GM19193 (cell line): Measurements from ENCODE around the gene DAZAP1.

Source experiments
- POLR2A ChIP-seq: IDR thresholded peaks from 4 replicates; pipeline ENCODE4 v1.6.1; 2011; ENCODE audit not compliant: insufficient read depth, insufficient read length; ENCODE audit errors: extremely low read depth

DAZAP1 gene

DNA sequence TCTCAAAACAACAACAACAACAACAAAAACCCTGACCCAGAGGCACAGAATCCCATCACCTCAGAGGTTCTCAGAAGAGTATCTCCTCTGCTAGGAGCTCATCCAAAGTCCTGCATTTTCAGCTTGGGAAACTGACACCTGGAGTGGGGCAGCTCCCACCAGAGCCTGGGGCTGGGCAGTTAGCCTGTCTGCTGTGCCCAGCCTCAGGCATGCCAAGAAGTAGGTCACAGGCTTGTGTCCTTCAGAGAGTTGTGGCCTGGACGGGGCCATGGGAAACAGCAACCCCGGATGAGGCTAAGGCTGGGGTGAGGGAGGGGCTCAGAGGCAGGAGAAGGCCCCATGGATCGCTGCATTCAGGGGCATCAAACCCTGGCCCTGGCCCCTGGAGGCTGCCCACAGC is 21.6 kb upstream of the DAZAP1 start:
- no peak for TF ChIP-seq POLR2A

DNA sequence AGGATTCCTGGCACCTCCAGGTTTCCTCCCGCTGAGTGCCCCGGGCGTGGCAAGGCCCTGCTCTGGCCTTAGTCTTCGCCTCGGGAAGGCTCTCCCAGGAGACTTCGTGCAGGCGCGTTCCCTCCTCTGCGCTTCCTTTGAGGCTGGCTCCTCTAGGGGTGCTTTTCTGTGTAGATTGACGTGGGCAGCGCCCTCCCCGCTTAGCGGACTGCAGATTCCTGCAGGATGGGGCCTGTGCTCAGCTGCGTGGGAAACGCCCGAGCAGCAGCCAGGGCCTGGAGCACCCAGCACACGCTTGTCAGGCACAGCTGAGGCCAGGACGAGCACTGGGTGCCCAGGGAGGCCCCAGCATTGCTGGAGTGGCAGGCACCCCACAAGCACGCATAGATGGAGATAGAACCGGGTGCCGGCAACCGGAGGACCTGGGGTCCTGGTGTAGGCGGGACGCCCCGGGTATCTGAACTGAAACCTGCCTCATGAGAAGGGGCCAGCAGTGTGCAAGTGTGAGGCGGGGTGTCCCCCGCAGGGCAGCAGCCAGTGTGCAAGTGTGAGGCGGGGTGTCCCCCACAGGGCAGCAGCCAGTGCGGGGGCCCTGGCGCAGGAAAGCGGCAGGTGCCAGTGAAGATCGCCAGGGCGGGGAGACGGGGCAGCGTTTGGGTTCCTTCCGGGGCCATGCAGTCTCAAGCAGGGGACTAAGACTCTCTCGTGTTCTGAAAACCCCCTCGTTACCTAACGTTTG is 20.3 kb upstream of the DAZAP1 start:
- TF ChIP-seq POLR2A = no peak

DNA sequence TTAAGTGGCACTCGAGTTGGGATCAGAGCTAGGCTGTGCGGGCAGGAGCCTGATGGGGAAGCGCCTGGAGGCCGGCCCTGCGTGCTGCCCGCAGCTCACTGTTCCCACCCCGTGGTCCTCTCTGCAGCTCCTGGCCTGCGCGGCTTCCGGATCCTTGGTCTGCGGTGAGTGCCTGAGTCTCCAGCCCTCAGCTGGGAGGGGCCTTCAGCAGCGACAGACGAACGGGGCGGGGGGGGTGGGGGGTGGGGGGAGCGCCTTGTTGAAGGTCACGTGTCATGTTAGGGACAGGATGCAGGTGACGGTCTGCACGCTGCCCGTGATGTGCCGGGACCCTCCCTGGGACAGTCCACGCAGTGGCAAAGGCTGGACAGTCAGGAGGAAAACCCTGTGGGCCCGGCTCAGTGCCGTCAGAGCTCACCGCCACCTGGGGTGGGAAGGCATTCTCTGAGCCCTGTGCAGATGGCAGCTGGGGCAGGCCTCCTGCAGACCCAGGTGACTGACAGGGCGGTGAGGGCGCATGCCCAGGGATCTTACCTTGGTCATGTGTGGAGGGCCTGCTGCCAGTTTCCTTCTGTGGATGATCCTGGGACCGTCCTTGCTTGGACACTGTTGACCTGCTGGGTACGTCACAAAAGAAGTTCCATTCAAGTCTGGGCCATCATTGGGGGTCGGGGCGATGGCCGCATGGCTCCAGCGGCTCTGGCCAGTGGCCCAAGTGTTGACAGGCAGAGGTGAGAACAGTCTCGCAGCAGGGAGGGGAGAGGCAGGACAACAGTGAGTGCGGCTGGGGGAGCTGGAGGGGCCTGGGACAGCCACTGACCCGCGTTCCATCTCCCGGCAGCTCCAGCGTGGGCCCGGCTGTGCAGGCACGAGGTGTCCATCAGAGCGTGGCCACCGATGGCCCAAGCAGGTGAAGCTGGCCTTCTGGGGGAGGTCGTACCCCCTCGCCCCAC is 19.4 kb upstream of the DAZAP1 start:
- TF ChIP-seq POLR2A = no peak

DNA sequence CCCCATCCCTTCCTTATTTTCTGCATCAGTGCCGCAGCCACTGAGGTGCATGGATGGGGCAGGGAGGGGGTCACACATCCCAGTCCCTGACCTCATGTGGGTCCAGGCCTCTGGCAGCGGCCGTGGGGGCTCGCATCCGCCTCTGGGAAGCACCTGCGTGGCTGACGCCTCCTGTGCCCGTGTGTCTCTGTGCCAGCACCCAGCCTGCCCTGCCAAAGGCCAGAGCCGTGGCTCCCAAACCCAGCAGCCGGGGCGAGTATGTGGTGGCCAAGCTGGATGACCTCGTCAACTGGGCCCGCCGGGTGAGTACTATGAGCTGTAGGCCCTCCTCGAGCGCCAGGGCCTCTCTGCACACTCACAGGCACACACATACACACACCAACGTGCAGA is 18.8 kb upstream of the DAZAP1 start:
- no peak for TF ChIP-seq POLR2A

DNA sequence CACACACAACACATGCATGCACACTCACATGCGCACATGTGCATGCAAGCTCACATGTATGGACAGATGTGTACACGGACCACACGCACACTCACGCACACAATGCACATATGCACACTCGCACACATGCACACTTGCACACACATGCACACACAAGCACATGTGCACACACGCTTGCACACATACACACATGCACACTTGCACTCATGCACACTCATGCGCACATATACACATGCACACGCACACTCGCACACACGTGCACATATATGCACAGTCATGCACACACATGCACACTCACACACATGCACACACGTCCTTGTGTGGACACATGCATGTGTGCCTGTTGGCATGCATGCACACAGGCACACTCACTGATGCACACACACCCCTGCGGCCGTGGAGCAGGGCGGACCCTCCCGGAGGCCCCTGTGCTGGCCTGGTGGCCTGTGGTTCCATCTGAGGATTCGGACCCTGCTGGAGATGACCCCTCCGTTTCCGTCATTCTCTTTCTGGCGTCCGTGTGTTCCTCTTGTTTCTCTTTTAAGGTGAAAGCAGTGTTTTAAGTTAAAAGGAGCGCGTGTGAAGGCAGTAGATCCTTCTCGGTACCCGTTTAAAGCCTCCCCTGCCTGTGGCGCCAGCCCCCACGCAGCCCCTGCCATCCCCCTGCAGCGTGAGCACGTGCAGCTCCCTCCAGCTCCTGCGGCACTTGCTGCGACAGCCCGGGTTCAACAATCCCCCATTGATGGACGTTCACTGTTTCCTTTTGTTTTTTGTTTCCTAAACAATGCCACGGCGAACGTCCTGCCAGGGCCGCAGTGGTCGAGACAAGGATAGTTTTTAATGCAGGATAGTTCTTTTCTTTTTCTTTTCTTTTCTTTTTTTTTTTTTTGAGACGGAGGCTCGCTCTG is 18.1 kb upstream of the DAZAP1 start:
- no peak for TF ChIP-seq POLR2A

DNA sequence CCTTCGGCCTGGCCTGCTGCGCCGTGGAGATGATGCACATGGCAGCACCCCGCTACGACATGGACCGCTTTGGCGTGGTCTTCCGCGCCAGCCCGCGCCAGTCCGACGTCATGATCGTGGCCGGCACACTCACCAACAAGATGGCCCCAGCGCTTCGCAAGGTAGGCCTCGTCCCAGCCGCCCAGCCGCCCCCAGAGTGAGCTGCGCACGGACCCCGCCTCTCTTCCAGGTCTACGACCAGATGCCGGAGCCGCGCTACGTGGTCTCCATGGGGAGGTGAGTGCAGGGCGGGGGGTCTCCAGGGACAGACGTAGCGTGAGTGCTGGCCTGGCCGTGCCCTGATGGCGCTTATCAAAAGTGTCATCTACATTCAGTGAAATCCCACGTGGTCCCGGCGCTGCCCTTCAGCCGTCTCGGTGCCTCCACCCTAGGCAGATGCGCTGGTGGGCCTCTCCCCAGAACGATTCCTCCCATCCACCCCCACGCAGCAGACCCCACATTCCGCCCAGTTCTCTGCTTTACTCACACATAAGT is 16.4 kb upstream of the DAZAP1 start:
- TF ChIP-seq POLR2A = no peak

DNA sequence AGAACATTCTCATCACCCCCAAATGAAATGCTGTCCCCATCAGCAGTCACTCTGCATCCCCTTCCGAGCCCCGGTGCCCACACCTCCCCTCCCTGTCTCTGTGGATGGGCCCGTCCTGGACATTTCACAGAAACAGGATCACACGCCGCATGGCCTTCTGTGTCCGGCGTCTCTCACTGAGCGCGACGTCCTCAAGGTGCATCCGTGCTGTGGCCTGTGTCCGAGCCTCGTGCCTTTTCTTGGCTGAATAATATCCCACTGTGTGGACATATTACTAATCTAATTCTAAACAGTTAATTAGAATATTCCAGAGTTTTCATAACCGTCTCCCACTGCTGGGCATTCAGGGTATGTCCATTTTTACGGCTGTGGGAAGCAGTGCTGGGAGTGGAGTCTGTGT is 15.0 kb upstream of the DAZAP1 start:
- TF ChIP-seq POLR2A = no peak

DNA sequence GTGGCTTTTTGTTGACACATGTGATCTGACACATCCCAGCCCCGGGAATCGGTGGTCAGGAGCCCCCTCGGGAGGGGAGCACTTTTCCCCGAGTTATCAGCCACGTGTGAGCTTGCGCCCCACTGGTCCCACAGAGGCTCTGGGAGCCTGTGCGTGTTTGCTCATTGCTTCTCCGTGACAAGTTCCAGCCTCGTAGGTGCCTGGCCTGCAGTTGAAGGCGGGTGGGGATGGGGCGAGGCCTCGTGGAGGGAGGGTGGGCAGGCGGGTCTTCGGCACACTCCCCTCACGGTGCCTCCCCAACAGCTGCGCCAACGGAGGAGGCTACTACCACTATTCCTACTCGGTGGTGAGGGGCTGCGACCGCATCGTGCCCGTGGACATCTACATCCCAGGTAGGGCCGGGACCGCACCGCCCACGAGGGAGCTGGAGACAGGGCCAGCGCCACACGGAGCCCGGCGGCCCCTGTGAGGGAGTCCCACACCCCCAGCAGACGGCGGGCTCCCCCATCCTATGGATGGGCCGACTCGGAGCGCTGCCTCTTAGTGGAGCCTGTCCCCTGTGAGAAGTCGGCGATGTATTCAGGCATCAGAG is 14.4 kb upstream of the DAZAP1 start:
- no peak for TF ChIP-seq POLR2A

DNA sequence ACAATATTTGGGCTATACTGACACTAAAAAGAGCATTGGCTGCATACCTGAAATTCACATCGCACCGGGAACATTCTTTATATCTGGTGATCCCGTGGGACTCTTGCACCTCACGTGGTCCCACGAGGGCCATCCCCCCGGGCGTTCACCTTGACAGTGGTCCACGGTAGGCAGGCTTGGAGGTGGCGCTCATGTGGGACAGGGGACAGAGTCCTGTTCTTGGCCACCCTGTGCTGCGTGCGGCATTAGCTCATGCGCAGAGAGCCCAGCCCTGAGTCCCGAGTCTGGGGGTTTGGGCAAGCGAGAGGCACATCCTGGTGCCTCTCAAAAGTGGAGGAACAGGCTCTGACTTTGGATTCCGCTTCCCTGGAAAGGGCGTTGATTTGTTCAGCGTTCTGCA is 13.5 kb upstream of the DAZAP1 start:
- no peak for TF ChIP-seq POLR2A

DNA sequence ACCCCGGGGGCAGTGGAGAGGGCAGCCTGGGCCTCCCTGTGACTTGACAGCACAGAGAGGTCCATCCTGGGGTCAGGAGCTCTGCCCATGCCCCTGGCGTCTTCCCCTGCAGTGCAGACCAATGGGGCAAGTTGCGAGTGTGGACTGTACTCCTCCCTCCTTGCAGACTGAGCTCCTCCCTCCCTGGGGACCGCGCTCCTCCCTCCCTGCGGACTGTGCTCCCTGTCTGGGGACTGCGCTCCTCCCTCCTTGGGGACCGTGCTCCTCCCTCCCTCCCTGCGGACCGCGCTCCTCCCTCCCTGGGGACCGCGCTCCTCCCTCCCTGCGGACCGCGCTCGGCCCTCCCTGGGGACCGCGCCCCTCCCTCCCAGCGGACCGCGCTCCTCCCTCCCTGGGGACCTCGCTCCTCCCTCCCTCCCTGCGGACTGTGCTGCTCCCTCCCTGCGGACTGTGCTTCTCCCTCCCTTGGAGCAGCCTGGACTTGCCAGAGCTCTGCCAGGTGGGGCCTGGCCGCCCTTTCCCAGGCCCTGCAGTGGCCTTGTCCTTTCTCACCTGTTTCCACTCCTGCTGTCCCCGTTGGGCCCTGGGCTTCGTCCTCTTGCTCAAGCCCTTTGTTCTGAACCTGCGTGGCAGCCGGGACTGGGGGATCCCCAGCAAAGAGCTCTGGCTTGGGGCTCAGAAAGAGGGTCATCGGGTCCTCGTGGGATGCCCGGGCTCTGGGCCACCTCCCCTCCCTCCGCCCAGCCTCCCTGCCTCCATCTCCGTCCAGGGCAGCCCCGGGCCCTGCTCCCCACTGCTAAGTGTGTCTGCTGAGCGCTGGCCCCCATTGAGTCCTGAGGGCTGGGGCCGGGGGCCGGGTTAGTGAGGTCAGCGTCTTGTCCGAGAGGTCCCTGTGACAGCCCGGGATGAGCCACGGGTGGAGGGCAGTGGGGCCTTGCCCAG is 12.9 kb upstream of the DAZAP1 start:
- no peak for TF ChIP-seq POLR2A

DNA sequence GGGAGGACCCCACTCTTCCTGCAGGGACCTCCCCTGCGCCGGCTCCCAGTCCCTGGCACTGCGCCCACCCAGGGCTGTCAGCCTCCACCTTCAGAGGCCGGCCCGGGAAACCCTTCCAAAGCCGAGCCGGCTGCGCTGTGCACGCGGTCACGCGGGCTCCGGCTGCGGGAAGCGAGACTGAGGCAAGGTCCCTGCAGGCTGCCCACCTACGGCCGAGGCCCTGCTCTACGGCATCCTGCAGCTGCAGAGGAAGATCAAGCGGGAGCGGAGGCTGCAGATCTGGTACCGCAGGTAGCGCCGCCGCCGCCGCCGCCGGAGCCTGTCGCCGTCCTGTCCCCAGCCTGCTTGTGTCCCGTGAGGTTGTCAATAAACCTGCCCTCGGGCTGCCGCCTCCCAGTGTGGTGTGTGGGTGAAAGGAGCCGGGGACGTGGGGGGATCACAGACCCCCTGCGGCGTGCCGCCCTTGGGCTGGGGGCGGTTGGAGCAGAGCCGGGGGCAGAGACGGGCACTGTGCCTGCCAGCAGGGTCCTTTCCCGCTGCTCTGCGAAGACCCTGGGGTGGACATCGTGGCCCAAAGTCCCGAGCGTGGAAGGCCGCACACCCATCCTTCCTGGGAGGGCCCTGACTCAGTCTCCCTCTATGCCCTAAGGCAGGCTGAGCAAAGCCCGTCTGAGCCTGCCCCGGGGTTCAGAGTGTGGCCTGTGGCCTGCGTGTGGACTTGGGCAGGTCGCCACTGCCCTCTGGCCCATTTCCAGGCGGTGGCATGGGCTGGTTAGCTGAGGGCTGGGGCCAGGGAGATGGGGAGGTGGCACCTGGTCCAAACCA is 12.0 kb upstream of the DAZAP1 start:
- no peak for TF ChIP-seq POLR2A

DNA sequence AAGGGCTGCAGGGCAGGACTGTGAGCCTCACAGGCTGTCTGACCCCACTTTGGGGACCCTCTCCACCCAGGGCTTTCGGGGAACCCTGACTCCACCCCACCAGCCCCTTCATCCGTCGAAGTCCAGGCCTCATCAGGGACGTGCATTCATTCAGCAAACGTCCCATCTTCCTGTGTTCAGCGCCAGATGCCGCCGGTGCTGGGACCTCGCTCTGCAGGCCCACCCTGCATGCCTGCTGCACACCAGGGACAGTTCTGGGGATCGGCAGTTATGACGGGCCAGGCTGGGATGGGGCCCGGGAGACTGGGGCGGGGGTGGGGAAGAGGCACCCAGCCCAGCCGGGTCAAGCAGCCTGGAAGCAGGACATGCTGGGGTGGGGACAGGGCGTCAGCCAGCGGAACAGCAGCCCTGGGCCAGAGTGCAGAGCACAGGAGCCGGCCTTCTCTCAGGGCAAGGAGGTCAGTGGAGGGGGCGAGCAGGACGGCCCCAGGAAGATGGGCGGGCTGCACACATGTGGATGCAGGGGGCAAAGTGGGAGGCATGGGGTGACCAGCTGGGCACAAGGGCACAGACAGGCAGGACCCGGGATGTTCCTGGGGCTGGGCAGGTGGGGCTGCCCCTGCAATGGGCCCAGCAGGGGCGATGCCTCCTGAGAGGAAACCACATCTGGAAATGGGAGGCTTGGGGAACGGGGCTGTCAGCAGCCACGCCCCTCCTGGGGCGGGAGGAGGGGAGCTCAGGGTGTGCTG is 11.2 kb upstream of the DAZAP1 start:
- no peak for TF ChIP-seq POLR2A
